Activated CD8-positive, alpha-beta memory T cell treated with anti-CD3 and anti-CD28 coated beads, Interleukin-2, amount 50 U/mL, for 24 hours (primary cell): ENCODE data around the gene MTMR4.
"Not testable (repeated sequence)": the region's sequence is repeated elsewhere in the genome, so short reads cannot be mapped to it uniquely, and the experiment has no call there.

Source experiments
- DNase-seq: peaks from one replicate; pipeline ENCODE4 v3.0.0-alpha.2; 2020; ENCODE audit errors: extremely low read depth

Gene MTMR4

DNA sequence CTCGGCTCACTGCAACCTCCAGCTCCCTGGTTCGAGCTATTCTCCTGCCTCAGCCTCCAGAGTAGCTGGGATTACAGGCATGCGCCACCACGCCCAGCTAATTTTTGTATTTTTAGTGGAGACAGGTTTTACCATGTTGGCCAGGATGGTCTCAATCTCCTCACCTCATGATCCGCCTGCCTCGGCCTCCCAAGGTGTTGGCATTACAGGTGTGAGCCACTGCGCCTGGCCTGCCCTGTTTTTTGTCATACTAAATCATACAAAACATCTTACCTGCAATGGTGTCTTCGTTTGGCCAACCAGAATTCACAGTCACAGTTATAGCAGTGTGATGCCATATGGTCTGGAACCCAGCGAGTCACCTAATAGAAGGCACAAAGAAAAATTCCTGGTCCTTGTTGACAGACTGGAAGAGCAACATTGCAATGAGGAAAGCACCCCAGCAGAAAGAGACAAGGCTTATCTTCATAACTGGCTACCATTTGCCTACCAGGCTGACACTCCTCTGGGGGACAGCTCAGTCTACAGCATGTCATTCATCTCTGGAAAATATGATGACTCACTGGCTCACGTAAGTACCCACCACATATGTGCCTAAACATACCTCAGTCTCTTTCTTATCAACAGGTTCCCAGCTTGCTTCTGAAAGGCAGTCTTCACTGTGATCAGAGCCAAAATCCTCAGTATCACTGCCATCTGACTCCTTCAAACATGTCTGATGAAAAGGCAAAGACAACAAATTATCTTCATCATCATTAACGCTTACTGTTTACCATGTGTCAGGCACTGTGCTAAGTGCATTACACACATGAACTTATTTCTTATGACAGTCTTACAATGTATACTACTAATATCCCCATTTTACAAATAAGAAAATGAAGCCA is 22.0 kb downstream of the MTMR4 start:
- no peak for DNase-seq

DNA sequence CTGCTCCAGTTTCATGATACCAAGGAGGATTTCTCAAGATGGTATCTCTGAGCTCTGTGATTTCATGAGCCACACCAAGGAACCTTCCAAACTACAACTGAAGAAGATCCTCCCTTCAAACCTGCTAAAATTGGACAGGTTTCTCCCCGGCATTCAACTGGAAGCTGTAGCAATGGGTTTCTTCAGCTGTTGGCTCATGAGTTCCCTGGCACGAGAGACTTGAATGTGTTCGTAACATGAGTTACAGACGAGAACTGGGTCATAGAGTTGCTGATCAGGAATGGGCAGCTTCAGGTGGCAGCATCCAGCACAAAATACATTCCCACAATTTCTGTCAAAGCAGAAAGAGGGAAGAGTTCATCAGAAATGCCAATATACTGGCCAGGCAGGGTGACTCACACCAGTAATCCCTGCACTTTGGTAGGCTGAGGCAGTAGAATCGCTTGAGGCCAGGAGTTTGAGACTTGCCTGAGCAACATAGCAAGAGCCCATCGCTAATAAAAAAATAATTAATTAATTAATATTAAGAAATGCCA is 22.9 kb downstream of the MTMR4 start:
- no peak for DNase-seq

DNA sequence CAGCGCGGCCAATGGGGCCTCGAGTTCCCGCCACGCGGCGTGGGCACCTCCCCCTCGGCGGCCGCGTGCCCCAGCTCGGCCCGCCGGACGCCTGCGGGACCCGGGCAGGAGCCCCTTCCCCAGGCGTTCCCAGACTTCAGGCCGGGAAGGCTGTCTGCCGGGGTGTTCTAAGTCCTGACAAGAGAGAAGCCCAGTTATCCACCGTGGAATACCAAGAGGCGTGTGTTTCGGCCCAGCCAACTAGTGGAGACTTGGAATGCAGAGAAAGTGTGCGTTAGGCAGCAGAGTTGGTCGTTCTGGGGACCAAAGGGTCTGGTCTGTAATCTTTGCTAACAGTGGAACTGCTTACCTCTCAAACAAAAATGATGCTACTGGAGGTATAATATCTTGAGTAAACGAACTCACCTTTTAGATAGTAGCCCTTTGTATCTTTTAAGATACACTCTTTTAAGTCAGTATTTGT is 26.0 kb downstream of the MTMR4 start:
- no peak for DNase-seq

DNA sequence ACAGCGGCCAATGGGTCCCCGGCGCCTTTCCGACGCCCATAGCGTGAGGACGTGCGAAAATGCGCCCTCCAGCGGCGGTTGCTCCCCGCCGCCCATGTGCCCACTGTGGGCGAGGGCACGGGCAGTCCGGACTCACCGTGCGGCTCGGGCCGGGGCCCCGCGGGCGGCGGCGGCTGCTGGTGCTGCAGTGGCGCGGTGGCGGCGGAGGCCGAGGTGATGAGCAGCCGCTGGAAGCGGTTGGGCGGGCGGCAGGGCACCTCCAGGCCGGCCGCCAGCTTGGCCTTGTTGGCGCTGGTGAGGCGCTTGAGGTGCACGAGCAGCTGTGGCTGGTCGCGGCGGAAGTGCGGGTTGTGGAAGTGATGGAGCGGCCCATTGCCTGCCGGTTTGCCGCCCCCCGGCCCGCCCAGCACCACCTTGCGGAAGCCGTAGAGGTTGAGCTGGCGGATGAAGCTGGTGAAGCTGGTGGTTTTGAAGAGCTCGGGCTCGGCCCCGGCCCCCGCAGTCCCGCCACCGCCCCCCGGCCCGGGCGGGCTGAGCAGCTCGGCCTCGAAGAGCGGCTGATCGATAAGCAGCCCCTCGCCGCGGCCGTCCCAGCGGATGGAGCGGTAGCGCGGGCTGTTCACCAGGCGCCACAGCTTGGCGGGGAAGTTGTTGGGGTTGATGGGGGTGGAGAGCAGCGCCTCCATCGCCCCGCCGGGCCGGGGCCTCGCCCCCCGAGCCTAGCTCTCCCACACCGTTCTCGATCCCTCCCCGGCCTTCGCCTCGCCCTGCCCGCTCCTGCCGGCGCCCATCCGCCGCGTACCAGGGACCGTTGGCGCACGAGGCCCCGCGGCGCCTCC is 26.6 kb downstream of the MTMR4 start, which contains the start of gene HSF5:
HSF5 (minus strand) TSS at position 820 of the 839 bp plus-strand sequence; CDS start at position 686, 134 bp downstream.
- DNase-seq, result peak; percentile 27

DNA sequence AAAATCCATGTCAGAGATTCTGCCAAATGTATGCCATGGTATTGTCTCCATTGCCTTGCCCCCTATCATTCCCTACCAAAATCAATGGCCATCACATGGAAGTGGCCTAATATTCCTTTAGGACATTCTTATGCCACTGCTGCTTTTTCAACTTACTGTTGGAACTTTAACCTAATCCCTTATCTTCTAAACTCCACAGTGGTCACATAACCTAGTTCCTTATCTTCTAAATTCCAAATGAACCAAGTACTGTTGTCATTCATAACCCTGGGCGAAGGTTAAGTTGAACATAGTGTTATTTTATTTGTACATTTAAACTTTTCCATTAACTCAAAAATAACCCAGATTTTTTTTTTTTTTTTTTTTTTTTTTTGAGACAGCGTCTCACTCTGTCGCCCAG is 29.8 kb downstream of the MTMR4 start:
- no peak for DNase-seq

DNA sequence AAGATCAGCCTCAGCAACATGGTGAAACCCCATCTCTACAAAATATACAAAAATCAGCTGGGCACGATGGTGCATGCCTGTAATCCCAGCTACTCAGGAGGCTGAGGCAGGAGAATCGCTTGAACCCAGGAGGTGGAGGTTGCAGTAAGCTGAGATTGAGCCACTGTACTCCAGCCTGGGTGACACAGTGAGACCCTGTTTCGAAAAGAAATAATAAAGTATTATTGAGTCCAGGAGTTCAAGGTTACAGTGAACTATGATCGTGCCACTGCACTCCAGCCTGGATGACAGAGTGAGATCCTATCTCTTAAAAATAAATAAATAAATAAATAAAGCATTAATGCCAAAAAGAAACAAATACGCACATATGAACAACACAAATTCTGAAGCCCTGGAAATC is 32.6 kb downstream of the MTMR4 start:
- DNase-seq, result not testable (repeated sequence)

DNA sequence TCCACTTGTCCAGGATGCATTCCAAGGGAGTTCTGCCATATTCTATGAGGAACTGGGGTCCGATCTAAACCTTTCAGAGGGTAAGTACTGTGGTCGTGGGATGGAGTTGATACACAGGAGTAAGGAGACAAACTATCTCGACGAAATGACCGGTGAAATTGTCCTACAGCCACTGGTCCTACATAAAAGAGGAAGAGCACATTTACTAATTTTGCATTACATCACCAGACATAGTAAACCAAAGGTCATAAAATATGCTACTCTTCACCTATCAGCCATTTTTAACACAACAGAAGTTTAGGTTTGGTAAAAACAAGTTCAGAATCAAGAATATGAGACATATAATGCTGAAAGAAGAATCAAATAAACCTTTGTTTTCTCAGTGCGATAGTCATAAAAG is 34.3 kb downstream of the MTMR4 start:
- no peak for DNase-seq

DNA sequence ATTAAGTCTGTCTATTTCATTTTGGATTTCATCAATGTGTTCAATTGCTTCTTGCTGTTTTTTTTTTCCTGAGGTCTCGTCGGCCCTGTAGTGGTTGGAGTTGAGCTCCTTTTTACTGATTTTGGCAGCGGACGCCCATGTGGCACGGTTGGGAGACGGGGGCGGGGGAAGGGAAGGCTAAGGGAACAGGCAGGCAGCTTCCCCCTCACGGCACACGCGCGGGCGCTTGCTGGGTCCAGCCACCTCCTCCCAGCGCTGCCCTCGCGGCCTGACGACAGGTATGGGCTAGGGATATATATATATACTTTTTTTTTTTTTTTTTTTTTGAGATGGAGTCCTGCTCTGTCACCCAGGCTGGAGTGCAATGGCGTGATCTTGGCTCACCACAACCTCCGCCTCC is 37.6 kb downstream of the MTMR4 start:
- DNase-seq, result no peak

DNA sequence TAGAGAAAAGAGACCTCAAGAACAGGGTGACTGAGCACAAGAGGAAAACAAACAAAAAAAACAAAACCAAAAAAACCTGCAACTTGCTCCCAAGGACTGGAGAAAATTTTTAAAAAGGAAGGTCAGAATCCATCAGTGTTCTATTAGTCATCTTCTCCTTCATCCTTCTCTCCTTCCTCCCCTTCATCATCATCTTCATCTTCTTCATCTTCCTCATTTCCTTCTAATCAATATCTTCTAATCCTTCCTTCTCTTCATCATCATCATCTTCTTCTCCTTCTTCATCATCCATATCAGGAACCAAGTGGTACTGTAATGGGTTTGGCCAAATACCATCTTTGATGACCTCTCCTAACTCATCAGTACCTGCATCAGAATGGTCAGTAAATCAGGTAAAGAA is 38.5 kb downstream of the MTMR4 start:
- no peak for DNase-seq

DNA sequence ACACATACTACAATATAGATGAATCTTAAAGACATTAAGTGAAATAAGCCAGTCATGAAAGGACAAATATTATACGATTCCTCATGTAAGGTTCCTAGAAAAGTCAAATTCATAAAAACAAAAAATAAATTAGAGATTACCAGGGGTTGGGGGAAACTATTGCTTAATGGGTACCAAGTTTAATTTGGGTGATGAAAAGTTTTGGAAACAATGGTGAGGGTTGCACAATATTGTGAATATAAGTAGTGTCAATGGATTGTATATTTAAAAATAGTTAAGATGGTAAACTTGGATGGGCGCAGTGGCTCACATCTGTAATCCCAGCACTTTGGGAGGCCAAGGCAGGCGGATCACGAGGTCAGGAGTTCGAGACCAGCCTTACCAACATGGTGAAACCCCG is 44.1 kb downstream of the MTMR4 start:
- no peak for DNase-seq

DNA sequence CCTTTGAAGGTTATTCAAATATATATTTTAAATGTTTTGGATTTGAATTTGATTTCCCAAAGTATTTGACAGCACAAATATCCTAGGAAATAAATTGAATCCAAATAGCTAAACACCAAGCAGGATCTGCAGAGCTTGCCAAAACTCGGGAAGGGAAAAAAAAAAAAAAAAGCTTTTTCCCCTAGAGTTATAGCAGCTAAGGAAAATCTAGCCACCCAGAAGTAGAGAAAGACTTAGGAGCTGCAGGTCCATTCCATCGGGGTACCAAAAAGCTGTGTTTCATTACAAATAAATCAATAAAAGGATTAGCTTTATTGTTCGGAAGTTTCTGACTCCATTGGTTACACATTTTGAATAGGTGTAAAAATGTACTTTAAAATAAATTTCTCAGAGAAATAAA is 45.5 kb downstream of the MTMR4 start:
- DNase-seq, result no peak

DNA sequence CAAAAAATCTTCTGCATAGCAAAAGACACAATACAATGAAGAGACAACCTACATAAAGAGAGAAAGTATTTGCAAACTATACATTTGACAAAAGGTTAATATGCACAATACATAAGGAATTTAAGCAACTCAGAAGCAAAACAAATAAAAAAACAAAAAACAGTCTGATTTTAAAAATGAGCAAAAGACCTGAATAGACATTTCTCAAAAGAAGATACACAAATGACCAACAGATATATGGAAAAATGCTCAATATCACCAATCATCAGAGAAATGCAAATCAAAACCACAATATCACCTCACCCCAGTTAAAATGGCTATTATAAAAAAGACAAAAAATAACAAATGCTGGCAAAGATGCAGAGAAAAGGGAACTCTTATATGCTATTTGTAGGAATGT is 58.9 kb downstream of the MTMR4 start:
- no peak for DNase-seq

DNA sequence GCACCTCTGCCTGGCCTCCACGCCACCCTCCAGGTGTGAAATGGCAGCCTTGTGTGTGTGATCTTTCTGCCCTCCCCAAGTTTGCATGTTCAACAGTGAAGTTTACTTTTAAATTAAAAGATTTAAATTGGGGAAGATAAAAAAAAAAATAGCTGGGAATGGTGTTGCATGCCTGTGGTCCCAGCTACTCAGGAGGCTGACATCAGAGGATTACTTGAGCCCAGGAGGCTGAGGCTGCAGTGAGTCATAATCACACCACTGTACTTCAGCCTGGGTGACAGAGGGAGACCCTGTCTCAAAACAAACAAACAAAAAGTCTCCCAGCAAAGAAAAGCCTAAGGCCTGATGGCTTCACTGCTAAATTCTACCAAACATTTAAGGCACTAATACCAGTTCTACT is 61.7 kb downstream of the MTMR4 start:
- DNase-seq, result no peak

DNA sequence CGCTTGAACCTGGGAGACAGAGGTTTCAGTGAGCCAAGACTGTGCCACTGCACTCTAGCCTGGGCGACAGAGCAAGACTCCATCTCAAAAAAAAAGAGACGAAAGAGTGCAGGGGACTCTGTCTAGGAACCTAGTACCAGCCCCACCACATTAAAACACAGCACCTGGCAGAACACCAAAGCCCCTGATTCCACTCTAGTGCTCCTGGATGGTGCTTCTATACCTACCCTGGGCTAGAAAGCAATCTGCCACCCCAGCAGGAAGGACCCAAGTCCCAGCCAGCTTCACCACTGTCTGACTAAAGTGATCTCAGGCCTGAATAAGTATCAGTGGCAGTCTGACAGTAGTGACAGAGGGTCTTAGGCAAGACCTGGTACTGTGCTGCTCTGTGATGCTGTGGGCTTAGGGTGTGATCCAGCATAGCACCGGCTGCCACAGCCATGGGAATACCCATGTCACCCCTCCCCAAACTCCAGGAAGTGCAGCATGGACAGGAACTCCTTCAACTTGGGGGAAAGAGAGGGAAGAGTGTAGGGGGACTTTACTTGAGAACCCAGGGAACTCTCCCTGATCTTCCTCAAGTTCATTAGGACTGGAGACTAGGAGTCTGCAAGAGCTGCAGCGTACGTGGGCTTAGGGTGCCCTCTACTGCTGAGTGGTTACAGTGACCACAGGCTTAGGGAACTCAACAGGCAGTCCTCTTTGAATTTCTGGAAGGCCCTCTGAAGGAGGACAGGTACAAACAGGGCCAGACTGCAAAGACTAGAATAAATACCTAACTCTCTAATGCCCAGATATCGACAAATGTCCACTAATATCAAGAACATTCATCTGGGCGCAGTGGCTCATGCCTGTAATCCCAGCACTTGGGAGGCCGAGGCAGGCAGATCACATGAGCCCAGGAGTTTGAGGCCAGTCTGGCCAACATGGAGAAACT is 67.1 kb downstream of the MTMR4 start:
- DNase-seq, result peak; percentile 20

DNA sequence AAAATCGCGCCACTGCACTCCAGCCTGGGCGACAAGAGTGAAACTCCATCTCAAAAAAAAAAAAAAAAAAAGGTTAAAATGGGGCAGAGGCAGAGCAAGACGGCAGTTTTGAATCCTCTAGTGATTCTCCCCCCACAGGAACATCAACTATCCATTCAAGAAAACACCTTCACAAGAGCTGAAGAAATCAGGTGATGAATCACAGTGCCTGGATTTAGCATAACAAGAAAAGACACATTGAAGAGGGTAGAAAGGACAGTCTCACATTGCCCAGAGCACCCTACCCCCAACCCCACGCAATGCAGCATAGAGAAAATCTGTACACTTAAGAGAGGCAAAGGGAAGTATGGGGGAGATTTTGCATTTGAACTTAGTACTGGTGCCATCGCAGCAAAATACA is 68.4 kb downstream of the MTMR4 start:
- no peak for DNase-seq
